Adrenal gland (tissue), 5 donors: ENCODE measurements around the gene KCTD19.

Experiments
- POLR2A ChIP-seq, 2 donors: fragments of 450-650 bp; IDR thresholded peaks; one replicate each; pipeline ENCODE4 v1.6.1; 2017; ENCODE audit warnings: antibody characterized with exemption in 2 of 2, mild to moderate bottlenecking in 2 of 2, moderate library complexity in 1 of 2
- TF ChIP-seq, protein P1 (sequence below), 6 experiments: fragments of 450-650 bp in 4 of 6; fragments of 200-600 bp in 2 of 6; sonication (generic) in 1 of 6; IDR thresholded peaks; 1 replicate in 5 of 6; 2 replicates in 1 of 6; pipeline versions ENCODE4 v1.5.1 to v1.8.0; 2016 to 2021; ENCODE audit warnings: antibody characterized with exemption in 6 of 6, mild to moderate bottlenecking in 2 of 6, moderate library complexity in 1 of 6
- donor health status: DM: no; HTN: no; CAD: no.

DNA sequence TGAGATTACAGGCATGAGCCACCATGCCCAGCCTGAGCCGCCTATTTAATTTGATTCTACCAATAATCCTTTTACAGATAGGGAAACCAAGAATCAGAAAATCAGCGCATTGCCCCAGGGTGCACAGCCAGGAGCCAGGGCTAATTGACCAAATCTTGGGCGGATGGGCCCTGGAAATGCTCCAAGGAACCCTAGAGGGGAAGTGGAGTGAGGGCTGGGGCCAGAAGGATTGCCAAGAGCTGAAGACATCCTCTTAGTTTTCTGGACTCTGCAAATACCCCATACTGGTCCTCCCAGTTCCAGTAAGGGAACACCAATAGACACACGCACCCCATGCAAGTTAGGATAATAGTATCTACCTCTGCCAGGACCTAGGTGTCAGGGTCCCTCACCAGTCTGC is 83.1 kb downstream of the KCTD19 start:
- no peak for TF ChIP-seq POLR2A (IDR thresholded peaks at IDR 0.05)
- TF ChIP-seq, protein P1, sequence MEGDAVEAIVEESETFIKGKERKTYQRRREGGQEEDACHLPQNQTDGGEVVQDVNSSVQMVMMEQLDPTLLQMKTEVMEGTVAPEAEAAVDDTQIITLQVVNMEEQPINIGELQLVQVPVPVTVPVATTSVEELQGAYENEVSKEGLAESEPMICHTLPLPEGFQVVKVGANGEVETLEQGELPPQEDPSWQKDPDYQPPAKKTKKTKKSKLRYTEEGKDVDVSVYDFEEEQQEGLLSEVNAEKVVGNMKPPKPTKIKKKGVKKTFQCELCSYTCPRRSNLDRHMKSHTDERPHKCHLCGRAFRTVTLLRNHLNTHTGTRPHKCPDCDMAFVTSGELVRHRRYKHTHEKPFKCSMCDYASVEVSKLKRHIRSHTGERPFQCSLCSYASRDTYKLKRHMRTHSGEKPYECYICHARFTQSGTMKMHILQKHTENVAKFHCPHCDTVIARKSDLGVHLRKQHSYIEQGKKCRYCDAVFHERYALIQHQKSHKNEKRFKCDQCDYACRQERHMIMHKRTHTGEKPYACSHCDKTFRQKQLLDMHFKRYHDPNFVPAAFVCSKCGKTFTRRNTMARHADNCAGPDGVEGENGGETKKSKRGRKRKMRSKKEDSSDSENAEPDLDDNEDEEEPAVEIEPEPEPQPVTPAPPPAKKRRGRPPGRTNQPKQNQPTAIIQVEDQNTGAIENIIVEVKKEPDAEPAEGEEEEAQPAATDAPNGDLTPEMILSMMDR (IDR thresholded peaks at IDR 0.05), result no peak
